Measurements from ENCODE around the gene FRMD1.

FRMD1 gene

DNA sequence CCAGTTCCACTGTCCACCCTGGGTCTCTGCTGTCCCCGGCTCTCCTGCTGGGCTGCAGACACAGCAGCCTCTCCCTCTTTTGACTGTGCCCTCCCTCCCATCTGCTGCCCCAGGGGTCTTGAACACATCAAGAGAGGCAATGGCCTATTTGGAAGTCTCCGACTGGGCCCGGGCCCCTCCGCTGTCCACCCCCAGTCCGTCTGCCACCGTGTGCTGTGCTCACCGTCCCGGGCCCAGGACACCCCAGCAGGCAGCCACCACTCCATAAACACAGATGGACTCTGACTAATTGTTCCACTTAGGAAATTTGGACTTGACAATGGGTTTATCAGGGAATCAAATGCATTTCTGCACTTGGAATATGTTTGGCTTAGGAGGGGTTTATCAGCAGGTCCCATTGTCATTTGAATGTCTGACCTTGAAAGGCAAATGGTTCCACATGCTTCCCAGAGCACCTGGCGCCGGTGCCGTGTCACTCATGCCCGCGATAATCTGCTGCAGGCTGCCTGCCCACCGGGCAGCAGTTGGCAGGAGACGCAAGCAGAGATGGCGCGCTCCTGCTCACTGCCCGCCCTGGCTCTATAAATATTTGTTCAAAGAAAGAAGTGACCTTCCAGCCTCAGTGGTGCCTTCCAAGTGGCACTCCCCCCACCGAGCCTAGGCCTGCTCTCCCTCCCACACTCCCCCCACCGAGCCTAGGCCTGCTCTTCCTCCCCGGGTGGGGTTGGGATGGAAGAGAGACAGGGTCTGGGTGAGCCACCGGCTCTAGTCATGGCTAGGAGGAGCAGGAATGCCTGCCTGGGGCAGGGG lies 18.8 kb upstream of the FRMD1 start:
- no peak for TF ChIP-seq FOXP2 (optimal IDR thresholded peaks at IDR 0.05; ENCODE audit: borderline replicate concordance, extremely low read depth, extremely low read length, insufficient read depth)
- TF ChIP-seq, protein P1, sequence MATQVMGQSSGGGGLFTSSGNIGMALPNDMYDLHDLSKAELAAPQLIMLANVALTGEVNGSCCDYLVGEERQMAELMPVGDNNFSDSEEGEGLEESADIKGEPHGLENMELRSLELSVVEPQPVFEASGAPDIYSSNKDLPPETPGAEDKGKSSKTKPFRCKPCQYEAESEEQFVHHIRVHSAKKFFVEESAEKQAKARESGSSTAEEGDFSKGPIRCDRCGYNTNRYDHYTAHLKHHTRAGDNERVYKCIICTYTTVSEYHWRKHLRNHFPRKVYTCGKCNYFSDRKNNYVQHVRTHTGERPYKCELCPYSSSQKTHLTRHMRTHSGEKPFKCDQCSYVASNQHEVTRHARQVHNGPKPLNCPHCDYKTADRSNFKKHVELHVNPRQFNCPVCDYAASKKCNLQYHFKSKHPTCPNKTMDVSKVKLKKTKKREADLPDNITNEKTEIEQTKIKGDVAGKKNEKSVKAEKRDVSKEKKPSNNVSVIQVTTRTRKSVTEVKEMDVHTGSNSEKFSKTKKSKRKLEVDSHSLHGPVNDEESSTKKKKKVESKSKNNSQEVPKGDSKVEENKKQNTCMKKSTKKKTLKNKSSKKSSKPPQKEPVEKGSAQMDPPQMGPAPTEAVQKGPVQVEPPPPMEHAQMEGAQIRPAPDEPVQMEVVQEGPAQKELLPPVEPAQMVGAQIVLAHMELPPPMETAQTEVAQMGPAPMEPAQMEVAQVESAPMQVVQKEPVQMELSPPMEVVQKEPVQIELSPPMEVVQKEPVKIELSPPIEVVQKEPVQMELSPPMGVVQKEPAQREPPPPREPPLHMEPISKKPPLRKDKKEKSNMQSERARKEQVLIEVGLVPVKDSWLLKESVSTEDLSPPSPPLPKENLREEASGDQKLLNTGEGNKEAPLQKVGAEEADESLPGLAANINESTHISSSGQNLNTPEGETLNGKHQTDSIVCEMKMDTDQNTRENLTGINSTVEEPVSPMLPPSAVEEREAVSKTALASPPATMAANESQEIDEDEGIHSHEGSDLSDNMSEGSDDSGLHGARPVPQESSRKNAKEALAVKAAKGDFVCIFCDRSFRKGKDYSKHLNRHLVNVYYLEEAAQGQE (IDR thresholded peaks at IDR 0.05; ENCODE audit: insufficient read depth in 1 of 2, low read depth in 2 of 2, low read length in 2 of 2), result no peak
- TF ChIP-seq TAF1 (IDR thresholded peaks at IDR 0.05; ENCODE audit: borderline replicate concordance, insufficient read depth, low read length), result no peak
- no peak for TF ChIP-seq POLR2AphosphoS5 (IDR thresholded peaks at IDR 0.05; ENCODE audit: low read depth, low read length)
- no peak for TF ChIP-seq SIN3A (IDR thresholded peaks at IDR 0.05; ENCODE audit: borderline replicate concordance, insufficient read depth, low read length)

DNA sequence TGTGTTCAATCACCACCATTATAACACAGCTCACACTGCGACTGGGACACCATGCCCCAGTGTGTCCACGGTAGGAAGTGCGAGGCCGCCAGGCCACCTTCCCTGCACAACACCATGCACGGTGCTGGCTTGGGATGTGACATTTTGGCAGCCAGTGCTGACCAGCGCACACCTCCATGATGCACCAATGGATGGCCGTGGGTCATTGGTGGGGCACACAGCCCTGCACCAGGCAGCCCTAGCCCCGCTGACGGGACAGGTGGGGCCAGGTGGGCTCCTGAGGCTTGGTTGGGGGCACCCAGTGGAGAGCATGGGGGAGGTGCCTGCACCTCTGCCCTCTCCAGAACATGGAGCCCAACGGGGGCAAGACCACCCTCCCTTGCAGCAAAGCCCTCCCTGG lies 18.2 kb upstream of the FRMD1 start:
- TF ChIP-seq TAF1 (IDR thresholded peaks at IDR 0.05; ENCODE audit: borderline replicate concordance, insufficient read depth, low read length) (no peak), SIN3A (IDR thresholded peaks at IDR 0.05; ENCODE audit: borderline replicate concordance, insufficient read depth, low read length) (no peak), POLR2AphosphoS5 (IDR thresholded peaks at IDR 0.05; ENCODE audit: low read depth, low read length) (no peak), FOXP2 (optimal IDR thresholded peaks at IDR 0.05; ENCODE audit: borderline replicate concordance, extremely low read depth, extremely low read length, insufficient read depth) (no peak)
- TF ChIP-seq, protein P1 (IDR thresholded peaks at IDR 0.05; ENCODE audit: insufficient read depth in 1 of 2, low read depth in 2 of 2, low read length in 2 of 2), result no peak

DNA sequence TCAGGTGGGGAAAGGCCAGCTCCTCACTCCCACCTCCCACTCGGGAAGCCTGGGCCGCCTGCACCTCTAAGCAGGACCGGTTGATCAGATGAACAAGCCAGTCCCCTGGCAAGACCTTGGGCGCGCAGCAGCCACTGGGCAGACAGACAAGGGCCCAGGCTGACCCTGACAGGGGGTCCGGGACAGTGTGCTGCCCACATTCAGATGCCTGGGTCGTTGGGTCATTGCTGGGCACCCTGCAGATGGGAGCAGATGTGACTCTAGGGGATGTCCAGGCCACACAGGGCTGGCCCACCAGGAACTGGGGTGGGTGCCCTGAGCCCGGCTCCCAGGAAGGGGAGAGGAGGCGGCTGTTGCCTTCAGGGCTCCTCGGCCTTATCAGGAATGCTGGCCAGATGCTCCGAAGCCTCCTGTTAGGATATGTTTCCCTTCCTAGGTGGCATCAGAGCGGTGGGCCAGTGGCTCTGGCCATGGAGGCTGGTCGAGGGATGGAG lies 17.3 kb upstream of the FRMD1 start:
- no peak for TF ChIP-seq TAF1 (IDR thresholded peaks at IDR 0.05; ENCODE audit: borderline replicate concordance, insufficient read depth, low read length)
- TF ChIP-seq FOXP2 (optimal IDR thresholded peaks at IDR 0.05; ENCODE audit: borderline replicate concordance, extremely low read depth, extremely low read length, insufficient read depth), result no peak
- TF ChIP-seq, protein P1 (IDR thresholded peaks at IDR 0.05; ENCODE audit: insufficient read depth in 1 of 2, low read depth in 2 of 2, low read length in 2 of 2), result no peak

DNA sequence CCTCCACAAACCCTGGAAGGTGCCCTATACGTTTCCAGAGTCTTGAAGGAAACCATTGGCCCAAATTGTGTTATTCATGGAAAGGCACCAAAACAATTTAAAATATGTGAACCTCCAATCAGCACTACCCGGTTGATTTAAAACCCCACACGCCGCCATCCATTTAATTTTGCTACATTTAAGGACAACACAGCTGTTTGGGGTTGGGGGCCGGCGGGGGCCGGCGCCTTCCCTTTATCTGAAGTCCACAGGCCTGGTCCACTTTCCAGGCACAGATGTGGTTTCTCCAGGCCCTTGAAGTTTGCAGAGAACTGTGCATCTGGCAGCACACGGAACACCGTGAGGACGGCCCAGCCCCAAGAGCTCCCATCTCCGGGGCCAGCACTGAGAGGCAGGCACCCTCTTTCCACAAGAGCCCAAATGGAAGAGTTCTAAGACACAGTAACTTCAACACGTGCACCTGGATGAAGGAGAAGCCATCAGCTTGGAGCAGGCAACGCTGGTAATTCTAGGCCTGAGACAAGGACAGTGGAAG lies 16.8 kb upstream of the FRMD1 start:
- TF ChIP-seq, protein P1 (IDR thresholded peaks at IDR 0.05; ENCODE audit: insufficient read depth in 1 of 2, low read depth in 2 of 2, low read length in 2 of 2), result no peak
- TF ChIP-seq TAF1 (IDR thresholded peaks at IDR 0.05; ENCODE audit: borderline replicate concordance, insufficient read depth, low read length), result no peak
- no peak for TF ChIP-seq POLR2AphosphoS5 (IDR thresholded peaks at IDR 0.05; ENCODE audit: low read depth, low read length)
- no peak for TF ChIP-seq SIN3A (IDR thresholded peaks at IDR 0.05; ENCODE audit: borderline replicate concordance, insufficient read depth, low read length)
- TF ChIP-seq FOXP2 (optimal IDR thresholded peaks at IDR 0.05; ENCODE audit: borderline replicate concordance, extremely low read depth, extremely low read length, insufficient read depth), result no peak

Data from PFSK-1 (cell line).